ENCODE results near the gene HSPD1. TPM values are rescaled to one million over a fixed set of nuclear protein-coding genes. Genes with fewer than 3 reads are reported as not detected.

The HSPD1 gene
- total RNA-seq, 1 experiment from 2014 or later, result 877 TPM

DNA sequence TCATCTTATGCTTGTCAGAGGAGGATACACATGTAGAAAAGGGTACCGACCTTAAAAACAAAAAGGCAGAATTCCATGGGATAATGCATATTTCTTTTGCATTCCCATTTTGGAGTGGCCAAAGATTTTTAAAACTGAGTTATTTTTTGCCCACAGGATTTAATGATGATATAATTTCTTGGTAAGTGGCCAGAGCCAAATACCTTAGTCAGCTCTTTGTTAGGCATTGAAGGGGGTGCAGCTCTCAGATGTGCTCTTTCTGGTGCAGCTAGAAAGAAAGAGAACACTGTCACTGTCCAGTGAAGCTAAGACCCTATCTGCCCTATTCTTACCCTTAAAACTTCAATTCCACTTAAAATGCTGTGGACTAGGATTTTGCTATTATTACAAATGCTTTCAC is 35.5 kb downstream of the HSPD1 start:
- peaks cover 18% of the 10 kb centered on the region for H3K4me1 ChIP-seq
- Mint-ChIP-seq H3K27me3 (ENCODE audit: insufficient read depth, unreplicated experiment) (no peaks in the 10 kb centered on the region), H3K9me3 (ENCODE audit: unreplicated experiment) (no peaks in the 10 kb centered on the region), H3K4me1 (ENCODE audit: low read depth, unreplicated experiment) (peaks cover 22% of the 10 kb centered on the region), H3K36me3 (ENCODE audit: insufficient read depth, unreplicated experiment) (peaks cover 54% of the 10 kb centered on the region), H3K27ac (ENCODE audit: unreplicated experiment) (no peak overlapping the region), H3K4me3 (ENCODE audit: unreplicated experiment) (no peak overlapping the region)
- H3K9me3 ChIP-seq, result no peaks in the 10 kb centered on the region
- BruUV-seq (replicated peaks), result no TSS peak
- no peaks in the 10 kb centered on the region for H3K27me3 ChIP-seq (replicated peaks; ENCODE audit: control insufficient read depth, insufficient read depth, low read length)
- H3K36me3 ChIP-seq (ENCODE audit: control insufficient read depth, insufficient read depth, low read length), result no peaks in the 10 kb centered on the region; the same call in 1 of the 2 replicates
- intact Hi-C loops (cut with micrococcal nuclease; ENCODE audit: unreplicated experiment), result no loop called here
- TF ChIP-seq CTCF (IDR thresholded peaks at IDR 0.05; ENCODE audit: insufficient read depth in 1 of 2, low read depth in 1 of 2, low read length in 1 of 2, severe bottlenecking in 1 of 2, unreplicated experiment in 1 of 2), result no peak
- CTCF ChIA-PET, result no interaction called here
- POLR2A ChIA-PET, result interaction anchor here (1.0 to 1.8 kb wide), 2 partner anchors 11 to 36 kb away, joined by 7 to 9 read pairs; partner anchors contain the start of genes HSPD1 and HSPE1
- H3K4me3 ChIP-seq (ENCODE audit: low read depth, low read length), result no peak overlapping the region
- DNase-seq, result no peak

- ChIA-PET CTCF (interaction anchor here (0.6 kb wide), 1 partner anchor 18 kb away, joined by 9 read pairs; no protein-coding TSS in a partner anchor), POLR2A (interaction anchor here (1.7 to 2.4 kb wide), 3 partner anchors 10 to 39 kb away, joined by 4 to 15 read pairs (median 11); partner anchors contain the start of genes HSPD1, HSPE1 and SF3B1)
- no peaks in the 10 kb centered on the region for H3K27me3 ChIP-seq (replicated peaks; ENCODE audit: control insufficient read depth, insufficient read depth, low read length)
- no peak for TF ChIP-seq CTCF (IDR thresholded peaks at IDR 0.05; ENCODE audit: insufficient read depth in 1 of 2, low read depth in 1 of 2, low read length in 1 of 2, severe bottlenecking in 1 of 2, unreplicated experiment in 1 of 2)
- H3K27ac Mint-ChIP-seq (ENCODE audit: unreplicated experiment), result peak overlapping the region; percentile 92
- H3K9me3 Mint-ChIP-seq (ENCODE audit: unreplicated experiment), result no peaks in the 10 kb centered on the region
- H3K36me3 Mint-ChIP-seq (ENCODE audit: insufficient read depth, unreplicated experiment), result peaks cover 31% of the 10 kb centered on the region
- intact Hi-C loops (cut with micrococcal nuclease; ENCODE audit: unreplicated experiment), result loop anchor here (1.0 to 2.0 kb wide), 3 partner anchors 8 to 26 kb away; partner anchors contain the start of genes COQ10B and SF3B1
- BruUV-seq (replicated peaks), result no TSS peak
- H3K36me3 ChIP-seq (ENCODE audit: control insufficient read depth, insufficient read depth, low read length), result no peaks in the 10 kb centered on the region; the same call in 1 of the 2 replicates
- no peaks in the 10 kb centered on the region for H3K27me3 Mint-ChIP-seq (ENCODE audit: insufficient read depth, unreplicated experiment)
- no peak overlapping the region for H3K4me3 ChIP-seq (ENCODE audit: low read depth, low read length)
- peaks cover 30% of the 10 kb centered on the region for H3K4me1 Mint-ChIP-seq (ENCODE audit: low read depth, unreplicated experiment)
- H3K4me3 Mint-ChIP-seq (ENCODE audit: unreplicated experiment), result peak overlapping the region; percentile 34
- H3K9me3 ChIP-seq, result no peaks in the 10 kb centered on the region
- peaks cover 18% of the 10 kb centered on the region for H3K4me1 ChIP-seq
- no peak for DNase-seq
Measured at GRCh38 chr2:197461057-197461456, 38.6 kb downstream of the HSPD1 start.

- CTCF ChIA-PET, result interaction anchor here (0.6 kb wide), 2 partner anchors 18 to 25 kb away, joined by 4 to 9 read pairs; partner anchors contain the start of gene SF3B1
- BruUV-seq (replicated peaks), result no TSS peak
- Mint-ChIP-seq H3K4me3 (ENCODE audit: unreplicated experiment) (peak overlapping the region; percentile 34), H3K36me3 (ENCODE audit: insufficient read depth, unreplicated experiment) (peaks cover 30% of the 10 kb centered on the region), H3K9me3 (ENCODE audit: unreplicated experiment) (no peaks in the 10 kb centered on the region), H3K27me3 (ENCODE audit: insufficient read depth, unreplicated experiment) (no peaks in the 10 kb centered on the region), H3K27ac (ENCODE audit: unreplicated experiment) (peak overlapping the region; percentile 92), H3K4me1 (ENCODE audit: low read depth, unreplicated experiment) (peaks cover 30% of the 10 kb centered on the region)
- POLR2A ChIA-PET, result interaction anchor here (1.7 to 2.4 kb wide), 3 partner anchors 10 to 39 kb away, joined by 4 to 15 read pairs (median 11); partner anchors contain the start of genes HSPD1, HSPE1 and SF3B1
- no peak for TF ChIP-seq CTCF (IDR thresholded peaks at IDR 0.05; ENCODE audit: insufficient read depth in 1 of 2, low read depth in 1 of 2, low read length in 1 of 2, severe bottlenecking in 1 of 2, unreplicated experiment in 1 of 2)
- DNase-seq, result peak; percentile 68 to 72
- peaks cover 18% of the 10 kb centered on the region for H3K4me1 ChIP-seq
- H3K9me3 ChIP-seq, result no peaks in the 10 kb centered on the region
- H3K36me3 ChIP-seq (ENCODE audit: control insufficient read depth, insufficient read depth, low read length), result no peaks in the 10 kb centered on the region; the same call in 1 of the 2 replicates
- H3K4me3 ChIP-seq (ENCODE audit: low read depth, low read length), result no peak overlapping the region
- intact Hi-C loops (cut with micrococcal nuclease; ENCODE audit: unreplicated experiment), result loop anchor here (1.0 to 2.0 kb wide), 4 partner anchors 7 to 40 kb away; partner anchors contain the start of genes COQ10B, HSPE1 and SF3B1
- H3K27me3 ChIP-seq (replicated peaks; ENCODE audit: control insufficient read depth, insufficient read depth, low read length), result no peaks in the 10 kb centered on the region
Measured at GRCh38 chr2:197460649-197461048, 39.0 kb downstream of the HSPD1 start.

Measured in Caco-2 (cell line).